Measurements from ENCODE around the gene AGPAT2.

Gene AGPAT2

GRCh38 chr9:136688274-136689107 lies 1.2 kb upstream of the AGPAT2 start:
- FAIRE-seq: no peak

GRCh38 chr9:136687721-136688223 lies 515 bp upstream of the AGPAT2 start:
- FAIRE-seq (no peak), DNase-seq (ENCODE audit: low spot score) (no peak)

More at GRCh38 chr9:136688274-136689107, 1.2 kb upstream of the AGPAT2 start:
- no peak for DNase-seq (ENCODE audit: low spot score)

- DNase-seq (ENCODE audit: low spot score): no peak
- no peak for FAIRE-seq
These were observed 793 bp downstream of the AGPAT2 start for GRCh38 chr9:136686534-136686793.

- FAIRE-seq: no peak
These were observed 1.3 kb downstream of the AGPAT2 start for GRCh38 chr9:136685790-136686533.

GRCh38 chr9:136685216-136685615 lies 2.0 kb downstream of the AGPAT2 start:
- no peak for FAIRE-seq
- no peak for DNase-seq (ENCODE audit: low spot score)

More at GRCh38 chr9:136685790-136686533, 1.3 kb downstream of the AGPAT2 start:
- DNase-seq (ENCODE audit: low spot score): no peak

- DNase-seq (ENCODE audit: low spot score): no peak
- FAIRE-seq: no peak
These were observed 2.5 kb downstream of the AGPAT2 start for GRCh38 chr9:136684799-136685198.

- DNase-seq (ENCODE audit: low spot score): no peak
- FAIRE-seq: no peak
These were observed 2.9 kb downstream of the AGPAT2 start for GRCh38 chr9:136684339-136684738.

GRCh38 chr9:136683755-136684154 lies 3.5 kb downstream of the AGPAT2 start:
- FAIRE-seq (no peak), DNase-seq (ENCODE audit: low spot score) (no peak)

GRCh38 chr9:136683173-136683745 lies 4.0 kb downstream of the AGPAT2 start:
- FAIRE-seq (no peak), DNase-seq (ENCODE audit: low spot score) (no peak)

- FAIRE-seq: no peak
- no peak for DNase-seq (ENCODE audit: low spot score)
These were observed 4.5 kb downstream of the AGPAT2 start for GRCh38 chr9:136682710-136683109.

GRCh38 chr9:136681945-136682699 lies 5.1 kb downstream of the AGPAT2 start:
- DNase-seq (ENCODE audit: low spot score) (no peak), FAIRE-seq (no peak)

GRCh38 chr9:136681029-136681428 lies 6.2 kb downstream of the AGPAT2 start:
- FAIRE-seq (no peak), DNase-seq (ENCODE audit: low spot score) (no peak)

GRCh38 chr9:136679431-136679941 lies 7.8 kb downstream of the AGPAT2 start:
- FAIRE-seq: no peak
- no peak for DNase-seq (ENCODE audit: low spot score)

- no peak for FAIRE-seq
- DNase-seq (ENCODE audit: low spot score): no peak
These were observed 8.6 kb downstream of the AGPAT2 start for GRCh38 chr9:136678624-136679023.

- DNase-seq (ENCODE audit: low spot score): no peak
- no peak for FAIRE-seq
These were observed 9.2 kb downstream of the AGPAT2 start for GRCh38 chr9:136678034-136678433.

- DNase-seq (ENCODE audit: low spot score): no peak
- no peak for FAIRE-seq
These were observed 10.2 kb downstream of the AGPAT2 start for GRCh38 chr9:136676920-136677686.

GRCh38 chr9:136676297-136676794 lies 10.9 kb downstream of the AGPAT2 start:
- DNase-seq (ENCODE audit: low spot score): no peak
- FAIRE-seq: no peak

GRCh38 chr9:136675477-136676296 lies 11.6 kb downstream of the AGPAT2 start:
- FAIRE-seq: no peak
- DNase-seq (ENCODE audit: low spot score): no peak

- FAIRE-seq: no peak
- DNase-seq (ENCODE audit: low spot score): no peak
These were observed 12.4 kb downstream of the AGPAT2 start for GRCh38 chr9:136674786-136675349.
